K562 (cell line): ENCODE results near the gene PSMC1. TPM values are rescaled to one million over a fixed set of nuclear protein-coding genes. Genes with fewer than 3 reads are reported as not detected.

Experiments
- DIDO1 ChIP-seq: fragments of 450-650 bp; IDR thresholded peaks from 2 replicates; pipeline ENCODE4 v1.6.1; 2016; ENCODE audit warnings: low read depth, missing biosample characterization, missing genetic modification characterization
- DNMT1 ChIP-seq: fragments of 450-650 bp; IDR thresholded peaks from 2 replicates; pipeline ENCODE4 v1.6.1; 2016; ENCODE audit warnings: antibody characterized with exemption, mild to moderate bottlenecking
- FOXJ3 ChIP-seq: sonication (generic); formaldehyde crosslinking; IDR thresholded peaks from 2 replicates; pipeline ENCODE4 v1.4.0; 2020; ENCODE audit warnings: mild to moderate bottlenecking, missing genetic modification reagents
- MXI1 ChIP-seq: IDR thresholded peaks from 2 replicates; pipeline ENCODE4 v1.6.1; 2011; ENCODE audit warnings: low read depth, mild to moderate bottlenecking, improper control_type of control experiment, low read length
- NCOR1 ChIP-seq: fragments of 450-650 bp; IDR thresholded peaks from 2 replicates; pipeline ENCODE4 v1.6.1; 2016; ENCODE audit warnings: mild to moderate bottlenecking, moderate library complexity
- NONO ChIP-seq, 2 experiments: fragments of 200-400 bp in 1 of 2; fragments of 450-650 bp in 1 of 2; formaldehyde crosslinking in 1 of 2; IDR thresholded peaks; 2 replicates each; pipeline ENCODE4 v1.6.1; 2017; ENCODE audit warnings: low read depth in 2 of 2, mild to moderate bottlenecking in 2 of 2, moderate library complexity in 2 of 2, low read length in 1 of 2
- PHTF2 ChIP-seq: fragments of 250-450 bp; sonication (Bioruptor Pico); IDR thresholded peaks from 2 replicates; pipeline ENCODE4 v1.5.0; 2021; ENCODE audit warnings: mild to moderate bottlenecking
- RBM39 ChIP-seq: fragments of 200-400 bp; formaldehyde crosslinking; optimal IDR thresholded peaks from 2 replicates; pipeline ENCODE3; 2018; ENCODE audit warnings: low read depth, low read length
- RUNX1 ChIP-seq: sonication (generic); IDR thresholded peaks from 2 replicates; pipeline ENCODE4 v1.6.1; 2016; ENCODE audit warnings: antibody characterized with exemption, low read depth
- SETDB1 ChIP-seq: IDR thresholded peaks from one replicate; pipeline ENCODE4 v1.6.1; 2012; ENCODE audit warnings: low read length, control low read depth, inconsistent platforms
- TCFL5 ChIP-seq: fragments of 250-450 bp; sonication (Bioruptor Pico); conservative IDR thresholded peaks from 2 replicates; pipeline ENCODE4 v1.6.1; 2021; ENCODE audit warnings: mild to moderate bottlenecking, moderate library complexity, matching md5 sums
- ZFP30 ChIP-seq: fragments of 250-450 bp; sonication (Bioruptor Pico); IDR thresholded peaks from 2 replicates; pipeline ENCODE4 v1.8.0; 2022; ENCODE audit warnings: moderate library complexity, mild to moderate bottlenecking, inconsistent platforms, borderline replicate concordance
- polyA plus RNA-seq, 8 experiments: library from polyadenylated mRNA; depleted of rRNA in 4 of 8; stranded (reverse) in 5 of 8; unstranded in 3 of 8; fragments of >200 nt; fragmentation: Nextera tagmentation in 2 of 8; fragmentation: Illumina TruSeq in 1 of 8; extraction: Ambion mirVana in 2 of 8; extraction: Trizol in 1 of 8; gene quantifications; 2 replicates each; pipeline versions ENCODE4 v1.2.1 to v1.2.3, GENCODE V29; 2011 to 2014; ENCODE audit warnings: inconsistent platforms in 1 of 8, missing spikeins in 1 of 8
- total RNA-seq, 7 experiments: library from RNA; depleted of rRNA in 6 of 7; stranded (reverse); fragments of >200 nt in 6 of 7; fragmentation: Illumina TruSeq in 2 of 7; extraction: Trizol in 2 of 7; gene quantifications; 2 replicates each; pipeline versions ENCODE4 v1.2.1 to v1.2.3, GENCODE V29; 2011 to 2021; ENCODE audit warnings: low replicate concordance in 1 of 7
- TF ChIP-seq, protein P1 (sequence below): sonication (generic); formaldehyde crosslinking; IDR thresholded peaks from 2 replicates; pipeline ENCODE4 v1.8.0; 2022; ENCODE audit warnings: mild to moderate bottlenecking, missing genetic modification reagents
- TF ChIP-seq, protein P2 (sequence below): sonication (generic); formaldehyde crosslinking; IDR thresholded peaks from 2 replicates; pipeline ENCODE4 v1.8.1; 2023; ENCODE audit warnings: mild to moderate bottlenecking, missing genetic modification reagents
- TF ChIP-seq, protein P3 (sequence below): sonication (generic); formaldehyde crosslinking; IDR thresholded peaks from 2 replicates; pipeline ENCODE4 v1.8.1; 2023; ENCODE audit warnings: missing genetic modification reagents, mild to moderate bottlenecking, borderline replicate concordance

Gene PSMC1
- total and polyA plus RNA-seq, 9 of the 15 experiments (the other 6 are each of a cell fraction or from before 2014, with no cell fraction given): 87.8 to 276 (median 165) TPM

DNA sequence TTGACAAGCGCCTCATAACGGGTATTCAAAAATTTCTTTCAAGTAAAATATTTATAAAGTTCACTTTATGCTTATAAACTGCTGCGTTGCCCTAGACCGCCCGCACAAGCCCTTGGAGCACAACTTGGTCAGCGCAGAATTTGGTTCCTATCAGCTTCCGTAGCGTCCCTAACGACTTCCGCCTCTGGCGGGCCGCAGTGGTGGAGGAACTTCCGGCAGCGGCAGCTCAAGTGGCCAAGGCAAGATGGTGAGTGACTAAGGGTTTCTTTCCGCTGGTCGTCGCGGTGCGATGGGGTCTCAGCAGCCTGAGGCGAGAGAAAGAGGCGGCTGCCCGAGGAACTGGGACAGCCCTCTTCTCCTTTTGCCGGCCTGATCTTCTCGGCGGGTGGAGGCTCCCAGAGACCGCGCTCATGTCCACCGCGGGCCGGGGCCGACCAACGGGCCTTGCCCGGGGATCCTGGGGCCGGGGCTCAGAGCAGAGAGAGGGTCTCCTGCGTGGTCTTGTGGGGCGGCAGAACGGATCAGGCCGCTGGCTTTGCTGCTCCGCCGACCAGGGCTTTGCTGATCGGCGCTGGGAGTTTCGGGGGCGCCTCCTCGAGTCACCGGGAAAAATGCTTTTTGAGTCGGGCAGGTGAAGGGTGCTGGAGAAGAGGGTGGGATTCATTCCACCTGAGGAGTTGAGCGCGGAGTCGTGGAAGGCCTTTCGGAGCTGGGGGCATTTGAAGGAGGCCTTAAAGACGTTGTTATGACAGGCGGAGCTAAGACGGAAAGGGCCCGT is at the start of gene PSMC1 (continued):
- TF ChIP-seq, protein P1, sequence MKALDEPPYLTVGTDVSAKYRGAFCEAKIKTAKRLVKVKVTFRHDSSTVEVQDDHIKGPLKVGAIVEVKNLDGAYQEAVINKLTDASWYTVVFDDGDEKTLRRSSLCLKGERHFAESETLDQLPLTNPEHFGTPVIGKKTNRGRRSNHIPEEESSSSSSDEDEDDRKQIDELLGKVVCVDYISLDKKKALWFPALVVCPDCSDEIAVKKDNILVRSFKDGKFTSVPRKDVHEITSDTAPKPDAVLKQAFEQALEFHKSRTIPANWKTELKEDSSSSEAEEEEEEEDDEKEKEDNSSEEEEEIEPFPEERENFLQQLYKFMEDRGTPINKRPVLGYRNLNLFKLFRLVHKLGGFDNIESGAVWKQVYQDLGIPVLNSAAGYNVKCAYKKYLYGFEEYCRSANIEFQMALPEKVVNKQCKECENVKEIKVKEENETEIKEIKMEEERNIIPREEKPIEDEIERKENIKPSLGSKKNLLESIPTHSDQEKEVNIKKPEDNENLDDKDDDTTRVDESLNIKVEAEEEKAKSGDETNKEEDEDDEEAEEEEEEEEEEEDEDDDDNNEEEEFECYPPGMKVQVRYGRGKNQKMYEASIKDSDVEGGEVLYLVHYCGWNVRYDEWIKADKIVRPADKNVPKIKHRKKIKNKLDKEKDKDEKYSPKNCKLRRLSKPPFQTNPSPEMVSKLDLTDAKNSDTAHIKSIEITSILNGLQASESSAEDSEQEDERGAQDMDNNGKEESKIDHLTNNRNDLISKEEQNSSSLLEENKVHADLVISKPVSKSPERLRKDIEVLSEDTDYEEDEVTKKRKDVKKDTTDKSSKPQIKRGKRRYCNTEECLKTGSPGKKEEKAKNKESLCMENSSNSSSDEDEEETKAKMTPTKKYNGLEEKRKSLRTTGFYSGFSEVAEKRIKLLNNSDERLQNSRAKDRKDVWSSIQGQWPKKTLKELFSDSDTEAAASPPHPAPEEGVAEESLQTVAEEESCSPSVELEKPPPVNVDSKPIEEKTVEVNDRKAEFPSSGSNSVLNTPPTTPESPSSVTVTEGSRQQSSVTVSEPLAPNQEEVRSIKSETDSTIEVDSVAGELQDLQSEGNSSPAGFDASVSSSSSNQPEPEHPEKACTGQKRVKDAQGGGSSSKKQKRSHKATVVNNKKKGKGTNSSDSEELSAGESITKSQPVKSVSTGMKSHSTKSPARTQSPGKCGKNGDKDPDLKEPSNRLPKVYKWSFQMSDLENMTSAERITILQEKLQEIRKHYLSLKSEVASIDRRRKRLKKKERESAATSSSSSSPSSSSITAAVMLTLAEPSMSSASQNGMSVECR: no peak
- TF ChIP-seq TCFL5: no peak
- TF ChIP-seq RUNX1: no peak
- no peak for TF ChIP-seq PHTF2
- TF ChIP-seq FOXJ3: no peak
- no peak for TF ChIP-seq NCOR1
- TF ChIP-seq, protein P2, sequence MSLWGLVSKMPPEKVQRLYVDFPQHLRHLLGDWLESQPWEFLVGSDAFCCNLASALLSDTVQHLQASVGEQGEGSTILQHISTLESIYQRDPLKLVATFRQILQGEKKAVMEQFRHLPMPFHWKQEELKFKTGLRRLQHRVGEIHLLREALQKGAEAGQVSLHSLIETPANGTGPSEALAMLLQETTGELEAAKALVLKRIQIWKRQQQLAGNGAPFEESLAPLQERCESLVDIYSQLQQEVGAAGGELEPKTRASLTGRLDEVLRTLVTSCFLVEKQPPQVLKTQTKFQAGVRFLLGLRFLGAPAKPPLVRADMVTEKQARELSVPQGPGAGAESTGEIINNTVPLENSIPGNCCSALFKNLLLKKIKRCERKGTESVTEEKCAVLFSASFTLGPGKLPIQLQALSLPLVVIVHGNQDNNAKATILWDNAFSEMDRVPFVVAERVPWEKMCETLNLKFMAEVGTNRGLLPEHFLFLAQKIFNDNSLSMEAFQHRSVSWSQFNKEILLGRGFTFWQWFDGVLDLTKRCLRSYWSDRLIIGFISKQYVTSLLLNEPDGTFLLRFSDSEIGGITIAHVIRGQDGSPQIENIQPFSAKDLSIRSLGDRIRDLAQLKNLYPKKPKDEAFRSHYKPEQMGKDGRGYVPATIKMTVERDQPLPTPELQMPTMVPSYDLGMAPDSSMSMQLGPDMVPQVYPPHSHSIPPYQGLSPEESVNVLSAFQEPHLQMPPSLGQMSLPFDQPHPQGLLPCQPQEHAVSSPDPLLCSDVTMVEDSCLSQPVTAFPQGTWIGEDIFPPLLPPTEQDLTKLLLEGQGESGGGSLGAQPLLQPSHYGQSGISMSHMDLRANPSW: no peak
- TF ChIP-seq DIDO1 (tag): no peak
- no peak for TF ChIP-seq ZFP30
- TF ChIP-seq DNMT1: no peak
- TF ChIP-seq, protein P3, sequence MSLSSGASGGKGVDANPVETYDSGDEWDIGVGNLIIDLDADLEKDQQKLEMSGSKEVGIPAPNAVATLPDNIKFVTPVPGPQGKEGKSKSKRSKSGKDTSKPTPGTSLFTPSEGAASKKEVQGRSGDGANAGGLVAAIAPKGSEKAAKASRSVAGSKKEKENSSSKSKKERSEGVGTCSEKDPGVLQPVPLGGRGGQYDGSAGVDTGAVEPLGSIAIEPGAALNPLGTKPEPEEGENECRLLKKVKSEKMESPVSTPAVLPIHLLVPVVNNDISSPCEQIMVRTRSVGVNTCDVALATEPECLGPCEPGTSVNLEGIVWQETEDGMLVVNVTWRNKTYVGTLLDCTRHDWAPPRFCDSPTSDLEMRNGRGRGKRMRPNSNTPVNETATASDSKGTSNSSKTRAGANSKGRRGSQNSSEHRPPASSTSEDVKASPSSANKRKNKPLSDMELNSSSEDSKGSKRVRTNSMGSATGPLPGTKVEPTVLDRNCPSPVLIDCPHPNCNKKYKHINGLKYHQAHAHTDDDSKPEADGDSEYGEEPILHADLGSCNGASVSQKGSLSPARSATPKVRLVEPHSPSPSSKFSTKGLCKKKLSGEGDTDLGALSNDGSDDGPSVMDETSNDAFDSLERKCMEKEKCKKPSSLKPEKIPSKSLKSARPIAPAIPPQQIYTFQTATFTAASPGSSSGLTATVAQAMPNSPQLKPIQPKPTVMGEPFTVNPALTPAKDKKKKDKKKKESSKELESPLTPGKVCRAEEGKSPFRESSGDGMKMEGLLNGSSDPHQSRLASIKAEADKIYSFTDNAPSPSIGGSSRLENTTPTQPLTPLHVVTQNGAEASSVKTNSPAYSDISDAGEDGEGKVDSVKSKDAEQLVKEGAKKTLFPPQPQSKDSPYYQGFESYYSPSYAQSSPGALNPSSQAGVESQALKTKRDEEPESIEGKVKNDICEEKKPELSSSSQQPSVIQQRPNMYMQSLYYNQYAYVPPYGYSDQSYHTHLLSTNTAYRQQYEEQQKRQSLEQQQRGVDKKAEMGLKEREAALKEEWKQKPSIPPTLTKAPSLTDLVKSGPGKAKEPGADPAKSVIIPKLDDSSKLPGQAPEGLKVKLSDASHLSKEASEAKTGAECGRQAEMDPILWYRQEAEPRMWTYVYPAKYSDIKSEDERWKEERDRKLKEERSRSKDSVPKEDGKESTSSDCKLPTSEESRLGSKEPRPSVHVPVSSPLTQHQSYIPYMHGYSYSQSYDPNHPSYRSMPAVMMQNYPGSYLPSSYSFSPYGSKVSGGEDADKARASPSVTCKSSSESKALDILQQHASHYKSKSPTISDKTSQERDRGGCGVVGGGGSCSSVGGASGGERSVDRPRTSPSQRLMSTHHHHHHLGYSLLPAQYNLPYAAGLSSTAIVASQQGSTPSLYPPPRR: no peak
- TF ChIP-seq SETDB1: no peak
- no peak for TF ChIP-seq MXI1
- TF ChIP-seq NONO (IDR thresholded peaks at IDR 0.05; ENCODE audit: low read depth in 2 of 2, low read length in 1 of 2): no peak
- no peak for TF ChIP-seq RBM39
